Erythroblast (primary cell): ENCODE results near the gene DPYSL5.

Experiments used
- GATA1 ChIP-seq: IDR thresholded peaks from 2 replicates; pipeline ENCODE4 v1.6.1; 2011; ENCODE audit warnings: low read depth, mild to moderate bottlenecking, control low read depth, low read length, moderate library complexity
- POLR2A ChIP-seq: IDR thresholded peaks from 2 replicates; pipeline ENCODE4 v1.6.1; 2011; ENCODE audit warnings: mild to moderate bottlenecking, low read length

DNA sequence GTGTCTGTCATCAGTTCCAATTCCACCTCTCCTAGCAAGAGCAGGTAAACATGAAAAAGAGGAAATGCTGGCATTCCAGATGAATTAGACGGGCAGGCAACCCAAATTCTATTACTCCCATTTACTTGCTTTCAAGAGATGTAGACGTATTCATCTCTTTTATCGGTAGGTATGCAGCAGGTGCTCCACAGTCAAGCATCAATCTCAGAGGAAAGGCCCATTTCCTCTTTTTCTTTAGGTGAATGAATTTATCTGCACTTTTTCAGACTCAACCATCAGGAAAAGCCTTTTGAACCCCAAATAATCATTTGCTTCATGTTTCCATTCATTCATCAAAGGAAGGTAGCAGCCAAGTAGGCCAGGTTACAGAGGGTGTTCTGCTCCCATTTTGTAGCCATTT, 27.9 kb downstream of the DPYSL5 start:
- no peak for TF ChIP-seq POLR2A
- no peak for TF ChIP-seq GATA1
